Ishikawa (cell line): ENCODE data around the gene MCRS1.

Experiments used
- CEBPB ChIP-seq: IDR thresholded peaks from 2 replicates; pipeline ENCODE4 v1.6.1; 2012
- CREB1 ChIP-seq: IDR thresholded peaks from 2 replicates; pipeline ENCODE4 v1.6.1; 2012; ENCODE audit warnings: low read depth
- EGR1 ChIP-seq: IDR thresholded peaks from 2 replicates; pipeline ENCODE4 v1.6.1; 2012
- EP300 ChIP-seq: IDR thresholded peaks from 2 replicates; pipeline ENCODE4 v1.6.1; 2012; ENCODE audit warnings: borderline replicate concordance
- FOXM1 ChIP-seq: IDR thresholded peaks from 2 replicates; pipeline ENCODE4 v1.6.1; 2012; ENCODE audit warnings: low read depth, borderline replicate concordance
- NFIC ChIP-seq: IDR thresholded peaks from 2 replicates; pipeline ENCODE4 v1.6.1; 2012
- RAD21 ChIP-seq: IDR thresholded peaks from 2 replicates; pipeline ENCODE4 v1.6.1; 2012; ENCODE audit warnings: low read depth
- TAF1 ChIP-seq: IDR thresholded peaks from 2 replicates; pipeline ENCODE4 v1.6.1; 2012; ENCODE audit warnings: low read depth, mild to moderate bottlenecking
- TCF12 ChIP-seq: IDR thresholded peaks from 2 replicates; pipeline ENCODE4 v1.6.1; 2012; ENCODE audit warnings: low read depth
- TEAD4 ChIP-seq: IDR thresholded peaks from 2 replicates; pipeline ENCODE4 v1.6.1; 2012
- USF1 ChIP-seq: IDR thresholded peaks from 2 replicates; pipeline ENCODE4 v1.6.1; 2012
- YY1 ChIP-seq: IDR thresholded peaks from 2 replicates; pipeline ENCODE4 v1.6.1; 2012; ENCODE audit warnings: low read depth
- ZBTB7A ChIP-seq: IDR thresholded peaks from 2 replicates; pipeline ENCODE4 v1.6.1; 2012; ENCODE audit warnings: low read depth
- TF ChIP-seq, protein P1 (sequence below): IDR thresholded peaks from 2 replicates; pipeline ENCODE4 v1.6.1; 2012; ENCODE audit warnings: low read depth, mild to moderate bottlenecking
- TF ChIP-seq, protein P2 (sequence below): IDR thresholded peaks from 2 replicates; pipeline ENCODE4 v1.6.1; 2012

The MCRS1 gene

DNA sequence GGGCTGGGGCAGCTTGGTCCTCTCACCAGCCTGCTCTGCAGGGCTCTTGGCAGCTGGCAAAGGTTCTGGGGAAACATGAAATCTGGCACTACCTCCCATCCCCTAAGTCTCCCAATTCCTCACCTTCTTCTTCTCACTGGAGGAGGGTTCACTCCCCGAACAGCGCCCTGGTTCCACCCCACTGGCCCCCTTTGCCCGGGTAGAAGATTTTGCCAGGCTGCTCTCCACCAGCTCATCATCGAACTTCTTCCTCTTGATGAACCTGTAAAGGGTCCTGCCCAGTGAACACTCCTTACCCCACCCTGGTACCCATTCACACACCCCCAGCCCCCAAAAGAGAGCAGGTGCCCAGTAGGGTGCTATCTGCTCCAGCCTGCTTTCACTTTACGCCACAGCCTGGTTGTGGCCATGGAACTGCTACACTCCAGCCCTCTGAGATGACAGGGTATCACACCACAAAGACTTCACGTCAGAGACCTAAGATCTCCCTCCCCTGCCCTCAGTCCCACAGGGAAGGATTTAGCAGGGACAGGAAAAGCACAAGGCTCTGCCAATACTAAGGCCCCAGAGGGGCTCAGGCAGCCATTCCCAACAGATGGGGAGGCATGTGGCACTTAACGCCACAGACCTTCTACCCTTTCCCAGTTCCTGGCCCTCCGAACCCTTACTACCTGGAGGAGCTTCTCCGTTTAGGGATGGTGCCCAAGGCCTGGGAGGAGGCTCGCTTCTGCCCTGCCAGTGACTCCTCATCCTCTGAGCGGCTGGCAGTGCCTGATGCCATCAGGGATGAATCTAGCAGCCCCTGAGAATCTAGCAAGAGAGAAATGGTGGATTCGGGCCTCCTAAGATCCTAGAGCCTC, 2.3 kb downstream of the MCRS1 start:
- no peak for TF ChIP-seq CREB1
- TF ChIP-seq, protein P1, sequence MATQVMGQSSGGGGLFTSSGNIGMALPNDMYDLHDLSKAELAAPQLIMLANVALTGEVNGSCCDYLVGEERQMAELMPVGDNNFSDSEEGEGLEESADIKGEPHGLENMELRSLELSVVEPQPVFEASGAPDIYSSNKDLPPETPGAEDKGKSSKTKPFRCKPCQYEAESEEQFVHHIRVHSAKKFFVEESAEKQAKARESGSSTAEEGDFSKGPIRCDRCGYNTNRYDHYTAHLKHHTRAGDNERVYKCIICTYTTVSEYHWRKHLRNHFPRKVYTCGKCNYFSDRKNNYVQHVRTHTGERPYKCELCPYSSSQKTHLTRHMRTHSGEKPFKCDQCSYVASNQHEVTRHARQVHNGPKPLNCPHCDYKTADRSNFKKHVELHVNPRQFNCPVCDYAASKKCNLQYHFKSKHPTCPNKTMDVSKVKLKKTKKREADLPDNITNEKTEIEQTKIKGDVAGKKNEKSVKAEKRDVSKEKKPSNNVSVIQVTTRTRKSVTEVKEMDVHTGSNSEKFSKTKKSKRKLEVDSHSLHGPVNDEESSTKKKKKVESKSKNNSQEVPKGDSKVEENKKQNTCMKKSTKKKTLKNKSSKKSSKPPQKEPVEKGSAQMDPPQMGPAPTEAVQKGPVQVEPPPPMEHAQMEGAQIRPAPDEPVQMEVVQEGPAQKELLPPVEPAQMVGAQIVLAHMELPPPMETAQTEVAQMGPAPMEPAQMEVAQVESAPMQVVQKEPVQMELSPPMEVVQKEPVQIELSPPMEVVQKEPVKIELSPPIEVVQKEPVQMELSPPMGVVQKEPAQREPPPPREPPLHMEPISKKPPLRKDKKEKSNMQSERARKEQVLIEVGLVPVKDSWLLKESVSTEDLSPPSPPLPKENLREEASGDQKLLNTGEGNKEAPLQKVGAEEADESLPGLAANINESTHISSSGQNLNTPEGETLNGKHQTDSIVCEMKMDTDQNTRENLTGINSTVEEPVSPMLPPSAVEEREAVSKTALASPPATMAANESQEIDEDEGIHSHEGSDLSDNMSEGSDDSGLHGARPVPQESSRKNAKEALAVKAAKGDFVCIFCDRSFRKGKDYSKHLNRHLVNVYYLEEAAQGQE: no peak
- TF ChIP-seq USF1: no peak
- TF ChIP-seq TAF1: no peak
- TF ChIP-seq CEBPB: no peak
- no peak for TF ChIP-seq RAD21
- TF ChIP-seq, protein P2, sequence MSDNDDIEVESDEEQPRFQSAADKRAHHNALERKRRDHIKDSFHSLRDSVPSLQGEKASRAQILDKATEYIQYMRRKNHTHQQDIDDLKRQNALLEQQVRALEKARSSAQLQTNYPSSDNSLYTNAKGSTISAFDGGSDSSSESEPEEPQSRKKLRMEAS: no peak
- no peak for TF ChIP-seq TCF12

DNA sequence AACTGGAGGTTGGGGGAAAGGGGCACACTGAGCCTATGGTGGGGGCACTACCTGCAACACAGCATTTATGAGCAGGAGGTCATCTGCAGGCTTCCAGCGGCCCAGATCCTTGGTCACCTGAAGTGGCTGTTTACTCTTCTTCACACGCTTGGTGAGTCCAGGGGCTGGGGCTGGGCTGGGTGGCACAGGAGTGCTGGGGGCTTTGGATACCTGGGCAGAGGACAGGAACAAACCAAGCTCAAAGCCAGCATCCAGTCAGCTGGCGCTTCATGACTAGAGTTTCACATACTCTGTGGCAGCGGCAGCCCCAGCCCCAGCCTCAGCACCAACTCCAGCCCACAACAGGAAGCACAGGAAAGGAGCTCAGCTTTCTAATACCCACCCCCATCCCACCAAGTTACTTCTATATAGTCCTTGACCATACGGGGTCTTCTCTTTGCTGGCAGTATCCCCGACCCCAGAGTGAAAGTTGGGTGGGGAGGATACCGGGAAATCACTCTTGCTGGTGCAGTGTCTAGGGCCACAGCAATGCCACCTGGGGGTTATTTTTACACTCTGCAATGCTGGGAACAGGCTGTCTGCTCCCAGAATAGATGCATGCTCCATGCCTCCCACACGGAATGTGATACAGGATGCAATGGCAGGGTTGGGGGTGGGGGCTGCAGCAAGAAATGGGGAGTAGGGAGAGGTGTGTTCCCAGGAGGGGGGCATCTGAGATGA, 3.1 kb downstream of the MCRS1 start:
- TF ChIP-seq TEAD4: no peak
- no peak for TF ChIP-seq ZBTB7A
- no peak for TF ChIP-seq NFIC
- no peak for TF ChIP-seq EGR1
- TF ChIP-seq USF1: no peak
- TF ChIP-seq YY1: no peak
- no peak for TF ChIP-seq TAF1
- TF ChIP-seq, protein P2: no peak
- TF ChIP-seq, protein P1: no peak
- TF ChIP-seq FOXM1: no peak
- TF ChIP-seq TCF12: no peak
- no peak for TF ChIP-seq RAD21
- TF ChIP-seq EP300: no peak
- no peak for TF ChIP-seq CREB1
- TF ChIP-seq CEBPB: no peak

- TF ChIP-seq, protein P1: no peak
- TF ChIP-seq FOXM1 (no peak), EGR1 (no peak), TAF1 (no peak), EP300 (no peak), NFIC (no peak), CEBPB (no peak)
- TF ChIP-seq, protein P2: no peak
Measured at GRCh38 chr12:49563951-49564685, 3.8 kb downstream of the MCRS1 start.
